Keratinocyte (primary cell): ENCODE results near the gene ANKRD10. TPM values are rescaled to one million over a fixed set of nuclear protein-coding genes. Genes with fewer than 3 reads are reported as not detected.

Experiments
- DNase-seq: peaks from one replicate; pipeline ENCODE4 v3.0.0-alpha.2; 2011; ENCODE audit warnings: low read depth, missing footprints, low spot score
- FAIRE-seq: peaks from 2 replicates; lab custom pipeline; 2011; peaks lifted over from hg19 to GRCh38; lab: Jason Lieb, UNC
- H2AFZ ChIP-seq: 2 replicates; pipeline ENCODE4 v1.6.0; 2012; ENCODE audit warnings: low read length, control low read depth, inconsistent platforms; ENCODE audit not compliant: control insufficient read depth
- H3K27ac ChIP-seq: 2 replicates; pipeline ENCODE4 v1.5.1; 2011; ENCODE audit warnings: low read length; ENCODE audit not compliant: control insufficient read depth, insufficient read depth
- H3K27me3 ChIP-seq: 3 replicates; pipeline ENCODE4 v1.6.0; 2011; ENCODE audit warnings: low read length; ENCODE audit not compliant: control insufficient read depth, insufficient read depth; ENCODE audit errors: extremely low read depth
- H3K36me3 ChIP-seq, 2 experiments: 2 replicates in 1 of 2; 3 replicates in 1 of 2; pipeline ENCODE4 v1.5.1; 2011; ENCODE audit warnings: low read length in 2 of 2, mild to moderate bottlenecking in 1 of 2; ENCODE audit not compliant: control insufficient read depth in 2 of 2, insufficient read depth in 2 of 2; ENCODE audit errors: extremely low read depth in 1 of 2
- H3K4me1 ChIP-seq: 3 replicates; pipeline ENCODE4 v1.5.1; 2011; ENCODE audit warnings: low read length; ENCODE audit not compliant: control insufficient read depth, insufficient read depth; ENCODE audit errors: extremely low read depth
- H3K4me2 ChIP-seq: 3 replicates; pipeline ENCODE4 v1.6.0; 2011; ENCODE audit warnings: low read depth, low read length; ENCODE audit not compliant: control insufficient read depth, insufficient read depth; ENCODE audit errors: extremely low read depth
- H3K4me3 ChIP-seq, 3 experiments: fragments of 200-600 bp in 1 of 3; sonication (generic) in 1 of 3; 2 replicates in 2 of 3; 3 replicates in 1 of 3; pipeline ENCODE4 v1.5.1; 2011 to 2016; ENCODE audit warnings: low read length in 3 of 3, mild to moderate bottlenecking in 3 of 3, control low read depth in 2 of 3, inconsistent platforms in 1 of 3, low read depth in 1 of 3, mixed read lengths in 1 of 3, mixed run types in 1 of 3, moderate library complexity in 1 of 3; ENCODE audit not compliant: control insufficient read depth in 2 of 3, insufficient read depth in 2 of 3; ENCODE audit errors: extremely low read depth in 1 of 3
- H3K79me2 ChIP-seq: 2 replicates; pipeline ENCODE4 v1.6.0; 2012; ENCODE audit warnings: low read length; ENCODE audit not compliant: control insufficient read depth, insufficient read depth
- H3K9ac ChIP-seq: 3 replicates; pipeline ENCODE4 v1.6.0; 2011; ENCODE audit warnings: low read length; ENCODE audit not compliant: control insufficient read depth, insufficient read depth; ENCODE audit errors: extremely low read depth
- H3K9me1 ChIP-seq: 3 replicates; pipeline ENCODE4 v1.6.0; 2011; ENCODE audit warnings: low read length; ENCODE audit not compliant: control insufficient read depth, insufficient read depth; ENCODE audit errors: extremely low read depth
- H3K9me3 ChIP-seq: 2 replicates; pipeline ENCODE4 v1.5.1; 2012; ENCODE audit warnings: low read depth, low read length; ENCODE audit not compliant: control insufficient read depth
- H4K20me1 ChIP-seq: 3 replicates; pipeline ENCODE4 v1.6.0; 2011; ENCODE audit warnings: low read length; ENCODE audit not compliant: control insufficient read depth, insufficient read depth; ENCODE audit errors: extremely low read depth
- CTCF ChIP-seq, 3 experiments: IDR thresholded peaks in 1 of 3; conservative IDR thresholded peaks in 1 of 3; optimal IDR thresholded peaks in 1 of 3; 2 replicates in 2 of 3; 3 replicates in 1 of 3; pipeline versions ENCODE3 to v1.5.1; 2011; ENCODE audit warnings: low read length in 3 of 3, mild to moderate bottlenecking in 3 of 3, moderate library complexity in 2 of 3, control low read depth in 1 of 3, inconsistent platforms in 1 of 3; ENCODE audit not compliant: insufficient read depth in 2 of 3; ENCODE audit errors: extremely low read depth in 1 of 3
- EZH2 ChIP-seq: IDR thresholded peaks from one replicate; pipeline ENCODE4 v1.6.1; 2012; ENCODE audit warnings: inconsistent platforms, mild to moderate bottlenecking, low read length, moderate library complexity
- dilution Hi-C: fragments of 300-500 bp; cut with MboI; formaldehyde crosslinking; loops from one replicate; pipeline ENCODE4 v1.7.0; 2020; ENCODE audit warnings: low sequenced_read_pairs; ENCODE audit not compliant: extremely low pct_ligation_motif_present
- polyA plus RNA-seq, 5 experiments: library from polyadenylated mRNA; depleted of rRNA in 3 of 5; stranded (reverse) in 3 of 5; stranded (forward) in 1 of 5; unstranded in 1 of 5; fragments of >200 nt; gene quantifications; 1 replicate in 1 of 5; 2 replicates in 3 of 5; 3 replicates in 1 of 5; pipeline versions ENCODE4 v1.2.1 to v1.2.3, GENCODE V29; 2011 to 2012; ENCODE audit warnings: missing spikeins in 2 of 5, low read depth in 1 of 5, low replicate concordance in 1 of 5

Gene ANKRD10
- polyA plus RNA-seq, 1 donor (not counting 4 experiments of a cell fraction or from before 2014, with no cell fraction given): 58.1 TPM

GRCh38 chr13:110877737-110878258 is 37.1 kb downstream of the ANKRD10 start:
- FAIRE-seq: no peak
- DNase-seq: no peak
- H3K9ac ChIP-seq: no peak overlapping the region
- peaks cover 1 to 5% of the 10 kb centered on the region in 2 experiments for H3K36me3 ChIP-seq
- H4K20me1 ChIP-seq: no peaks in the 10 kb centered on the region
- H3K9me3 ChIP-seq: no peaks in the 10 kb centered on the region
- H2AFZ ChIP-seq: no peak overlapping the region
- dilution Hi-C loops: no loop called here
- peaks cover 9% of the 10 kb centered on the region for H3K4me1 ChIP-seq
- TF ChIP-seq EZH2 (no peak), CTCF (optimal IDR thresholded peaks at IDR 0.05 in 1 of 3, IDR thresholded peaks at IDR 0.05 in 1 of 3, conservative IDR thresholded peaks at IDR 0.05 in 1 of 3; ENCODE audit: extremely low read depth in 1 of 3, insufficient read depth in 2 of 3, low read length in 3 of 3) (no peak)
- no peaks in the 10 kb centered on the region for H3K27me3 ChIP-seq
- no peaks in the 10 kb centered on the region for H3K9me1 ChIP-seq
- H3K79me2 ChIP-seq: no peaks in the 10 kb centered on the region
- no peak overlapping the region for H3K4me3 ChIP-seq
- H3K4me2 ChIP-seq: no peak overlapping the region
- no peak overlapping the region for H3K27ac ChIP-seq

- Histone ChIP-seq H3K36me3 (peaks cover 1 to 5% of the 10 kb centered on the region in 2 experiments), H3K4me3 (no peak overlapping the region), H2AFZ (no peak overlapping the region), H3K4me1 (peaks cover 19% of the 10 kb centered on the region), H3K9me1 (no peaks in the 10 kb centered on the region), H3K9ac (no peak overlapping the region), H3K27me3 (no peaks in the 10 kb centered on the region), H3K9me3 (no peaks in the 10 kb centered on the region), H3K27ac (no peak overlapping the region), H4K20me1 (no peaks in the 10 kb centered on the region), H3K79me2 (no peaks in the 10 kb centered on the region), H3K4me2 (no peak overlapping the region)
- dilution Hi-C loops: no loop called here
- no peak for FAIRE-seq
- no peak for DNase-seq
- TF ChIP-seq EZH2 (no peak), CTCF (optimal IDR thresholded peaks at IDR 0.05 in 1 of 3, IDR thresholded peaks at IDR 0.05 in 1 of 3, conservative IDR thresholded peaks at IDR 0.05 in 1 of 3; ENCODE audit: extremely low read depth in 1 of 3, insufficient read depth in 2 of 3, low read length in 3 of 3) (no peak)
Measured at GRCh38 chr13:110876609-110877008, 38.3 kb downstream of the ANKRD10 start.
